GM18867 (cell line): Measurements from ENCODE around the gene CCT8.
"Not testable (repeated sequence)": the region's sequence is repeated elsewhere in the genome, so short reads cannot be mapped to it uniquely, and the experiment has no call there.

Source experiments
- ATAC-seq: cut with Tn5 transposase; IDR thresholded peaks from one replicate; pipeline ENCODE4 v1.9.1; 2021; ENCODE audit warnings: mild to moderate bottlenecking, moderate library complexity; ENCODE audit not compliant: unreplicated experiment

Gene CCT8

GRCh38 chr21:29078869-29079767, 5.7 kb upstream of the CCT8 start:
- peak; percentile 53 for ATAC-seq

GRCh38 chr21:29077651-29078090, 4.2 kb upstream of the CCT8 start:
- ATAC-seq: no peak

- ATAC-seq: not testable (repeated sequence)
Measured at GRCh38 chr21:29076731-29077640, 3.5 kb upstream of the CCT8 start.

- no peak for ATAC-seq
Measured at GRCh38 chr21:29075706-29076466, 2.4 kb upstream of the CCT8 start.

- ATAC-seq: no peak
Measured at GRCh38 chr21:29074783-29075182, 1.3 kb upstream of the CCT8 start.

GRCh38 chr21:29074007-29074376, 544 bp upstream of the CCT8 start:
- ATAC-seq: peak; percentile 13

- no peak for ATAC-seq
Measured at GRCh38 chr21:29072873-29073221, 601 bp downstream of the CCT8 start.

- peak; percentile 98 for ATAC-seq
Measured at GRCh38 chr21:29064850-29065481, 8.5 kb downstream of the CCT8 start.

GRCh38 chr21:29056538-29057050, 16.9 kb downstream of the CCT8 start:
- no peak for ATAC-seq

- no peak for ATAC-seq
Measured at GRCh38 chr21:29056005-29056404, 17.4 kb downstream of the CCT8 start.

GRCh38 chr21:29055080-29055479, 18.4 kb downstream of the CCT8 start:
- ATAC-seq: no peak

- no peak for ATAC-seq
Measured at GRCh38 chr21:29053656-29054055, 19.8 kb downstream of the CCT8 start.

GRCh38 chr21:29053011-29053553, 20.4 kb downstream of the CCT8 start:
- ATAC-seq: no peak

GRCh38 chr21:29052224-29052623, 21.2 kb downstream of the CCT8 start:
- ATAC-seq: no peak

- ATAC-seq: no peak
Measured at GRCh38 chr21:29034678-29035077, 38.8 kb downstream of the CCT8 start.

GRCh38 chr21:29033871-29034270, 39.6 kb downstream of the CCT8 start:
- ATAC-seq: no peak

GRCh38 chr21:29033301-29033700, 40.1 kb downstream of the CCT8 start:
- ATAC-seq: no peak

GRCh38 chr21:29030909-29031308, 42.5 kb downstream of the CCT8 start:
- ATAC-seq: no peak

- no peak for ATAC-seq
Measured at GRCh38 chr21:29029524-29029923, 43.9 kb downstream of the CCT8 start.

- no peak for ATAC-seq
Measured at GRCh38 chr21:29025328-29025713, 48.1 kb downstream of the CCT8 start.
